ENCODE measurements around the gene NDUFB7. TPM values are rescaled to one million over a fixed set of nuclear protein-coding genes. Genes with fewer than 3 reads are reported as not detected.
"Not testable (repeated sequence)": the region's sequence is repeated elsewhere in the genome, so short reads cannot be mapped to it uniquely, and the experiment has no call there.

The NDUFB7 gene
- total RNA-seq, result 304 and 331 TPM in 2 replicates

DNA sequence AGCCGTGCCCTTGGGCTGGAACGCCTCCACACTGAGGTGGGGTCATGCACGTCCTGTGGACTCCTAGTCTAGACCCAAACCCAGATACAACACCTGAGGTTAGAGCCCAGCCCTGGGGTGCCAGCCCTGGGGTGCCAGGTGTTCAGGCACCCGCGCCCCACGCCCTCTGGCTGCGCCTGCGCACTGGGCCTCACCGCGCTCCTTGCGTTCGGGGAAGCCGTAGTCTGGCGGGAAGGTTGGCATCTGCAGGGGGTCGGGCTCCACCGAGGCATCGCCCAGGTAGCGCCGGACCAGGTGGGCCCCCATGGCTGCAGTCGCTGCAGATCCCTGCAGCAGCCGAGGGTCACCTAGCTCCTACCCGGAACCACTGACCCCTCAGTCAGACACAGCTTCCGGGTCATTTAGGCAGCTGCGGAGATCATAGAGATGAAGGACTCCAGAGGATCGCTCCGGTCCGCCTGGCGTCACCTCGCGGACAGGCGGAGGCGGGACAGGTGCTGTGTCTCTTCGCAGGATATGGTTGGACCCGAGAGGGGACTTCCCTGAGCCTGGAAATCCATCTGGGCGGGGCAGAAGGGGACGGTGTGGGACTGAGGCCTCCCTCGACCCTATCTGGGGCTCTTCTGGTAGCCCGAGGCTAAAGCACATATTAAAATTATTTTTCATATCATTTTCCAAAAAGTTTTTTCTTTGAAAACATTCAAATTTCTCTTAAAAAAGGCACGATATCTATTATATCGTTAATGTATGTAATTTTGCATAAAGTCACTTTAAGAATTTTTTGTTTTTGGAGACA is at the start of gene NDUFB7:
NDUFB7 (minus strand) TSS at position 372 of the 796 bp plus-strand sequence; CDS start at position 306, 66 bp downstream.
- peak; percentile 94 to 96 for DNase-seq (ENCODE audit: low read depth in 2 of 2)

DNA sequence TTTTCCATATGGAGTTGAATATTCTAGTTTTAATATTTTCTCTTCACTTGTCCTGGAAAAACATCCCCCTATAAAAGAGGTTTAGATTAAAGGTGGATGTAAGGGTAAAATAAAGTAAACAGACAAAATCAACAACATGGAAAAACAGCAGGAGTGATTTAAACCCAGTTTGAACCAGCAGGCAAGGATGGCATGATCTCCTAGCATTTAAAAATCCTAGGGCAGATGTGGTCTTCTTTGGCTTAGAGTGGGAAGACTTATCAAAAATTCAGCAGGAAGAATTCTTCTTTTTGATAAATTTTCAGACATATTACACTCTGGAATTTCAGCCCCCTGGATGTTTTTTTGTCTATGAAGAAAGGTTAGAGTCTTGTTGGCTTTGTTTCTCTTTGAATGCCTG is 47.5 kb upstream of the NDUFB7 start:
- DNase-seq (ENCODE audit: low read depth in 2 of 2), result no peak

DNA sequence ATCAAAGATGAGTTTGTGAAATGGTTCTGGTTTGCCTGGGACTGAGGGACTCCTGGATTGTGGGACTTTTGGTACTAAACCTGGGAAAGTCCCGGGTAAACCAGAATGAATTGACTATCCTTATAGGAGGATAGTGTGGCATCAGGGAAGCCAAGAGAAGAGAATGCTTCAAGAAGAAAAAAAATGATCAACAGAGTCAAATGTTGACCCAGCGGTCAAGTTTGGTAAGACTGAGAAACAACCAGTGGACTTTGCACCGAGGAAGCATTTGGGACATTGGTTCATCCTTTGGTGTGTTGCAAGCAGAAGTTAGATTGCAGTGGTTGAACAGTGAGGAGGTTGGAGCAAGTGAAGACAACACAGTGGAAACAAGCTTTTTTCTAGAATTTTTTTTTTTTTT is 44.5 kb upstream of the NDUFB7 start:
- no peak for DNase-seq (ENCODE audit: low read depth in 2 of 2)

DNA sequence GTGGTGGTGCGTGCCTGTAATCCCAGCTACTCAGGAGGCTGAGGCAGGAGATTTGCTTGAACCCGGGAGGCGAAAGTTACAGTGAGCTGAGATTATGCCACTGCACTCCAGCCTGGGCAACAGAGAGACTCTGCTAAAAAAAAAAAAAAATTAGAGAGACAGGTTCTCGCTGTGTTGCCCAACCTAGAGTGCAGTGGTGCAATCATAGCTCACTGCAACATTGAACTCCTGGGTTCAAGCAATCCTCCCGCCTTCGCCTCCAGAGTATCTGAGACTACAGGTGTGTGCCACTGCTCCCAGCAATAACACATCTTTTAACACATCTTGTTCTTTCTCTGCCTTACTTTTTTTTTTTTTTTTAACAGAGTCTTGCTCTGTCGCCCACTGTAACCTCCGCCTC is 43.8 kb upstream of the NDUFB7 start:
- no peak for DNase-seq (ENCODE audit: low read depth in 2 of 2)

DNA sequence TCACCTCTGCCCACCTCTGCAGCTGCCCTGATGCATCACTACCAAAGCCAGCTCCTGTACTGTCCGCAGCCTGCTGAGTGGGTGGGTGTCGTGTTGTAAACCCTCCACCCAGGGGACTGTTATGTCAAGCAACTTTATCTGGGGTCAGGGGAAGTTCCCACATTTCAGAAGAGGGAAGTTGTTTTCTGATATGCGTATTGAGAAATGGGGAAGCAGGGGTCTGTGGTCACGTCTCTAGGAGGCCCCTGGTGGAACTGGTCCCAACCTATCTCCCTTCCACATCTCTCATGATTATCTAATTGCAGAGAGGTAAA is 42.2 kb upstream of the NDUFB7 start:
- DNase-seq (ENCODE audit: low read depth in 2 of 2), result no peak

DNA sequence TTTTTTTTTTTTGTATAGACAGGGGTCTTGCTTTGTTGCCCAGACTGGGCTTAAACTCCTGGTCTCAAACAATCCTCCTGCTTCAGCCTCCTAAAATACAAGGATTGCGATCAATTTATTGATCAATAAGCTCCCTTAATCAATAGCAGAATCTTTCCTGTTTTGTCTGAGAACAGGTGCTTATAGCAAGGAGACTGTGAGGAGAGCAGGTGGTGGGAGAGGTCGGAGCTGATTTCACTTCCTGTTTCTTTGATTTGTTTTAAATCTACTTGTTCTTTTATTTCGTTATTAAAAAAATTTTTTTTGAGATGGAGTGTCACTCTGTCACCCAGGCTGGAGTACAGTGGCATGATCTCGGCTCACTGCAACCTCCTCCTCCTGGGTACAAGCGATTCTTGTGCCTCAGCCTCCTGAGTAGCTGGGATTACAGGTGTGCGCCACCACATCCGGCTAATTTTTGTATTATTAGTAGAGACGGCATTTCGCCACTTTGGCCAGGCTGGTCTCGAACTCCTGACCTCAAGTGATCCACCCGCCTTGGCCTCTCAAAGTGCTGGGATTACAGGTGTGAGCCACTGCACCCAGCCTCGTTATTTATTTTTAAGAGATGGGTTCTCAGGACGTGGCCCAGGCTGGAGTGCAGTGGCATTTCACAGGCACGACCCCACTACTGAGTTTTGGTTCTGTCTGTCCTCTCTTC is 41.7 kb upstream of the NDUFB7 start:
- DNase-seq (ENCODE audit: low read depth in 2 of 2), result not testable (repeated sequence)

DNA sequence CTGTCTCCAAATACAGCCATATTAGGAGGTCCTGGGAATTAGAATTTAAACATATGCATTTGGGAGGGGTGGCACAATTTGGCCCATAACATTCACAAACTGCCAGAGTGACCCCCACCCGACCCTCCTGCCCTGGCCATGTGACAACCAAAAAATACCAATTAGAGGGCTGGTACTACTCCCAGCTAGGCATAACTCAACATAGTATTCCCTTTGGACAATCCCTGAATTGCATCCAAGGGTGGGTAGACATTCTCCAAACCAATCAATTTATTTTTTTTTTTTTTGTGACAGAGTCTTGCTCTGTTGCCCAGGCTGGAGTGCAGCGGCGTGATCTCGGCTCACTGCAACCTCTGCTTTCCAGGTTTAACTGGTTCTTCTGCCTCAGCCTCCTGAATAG is 40.8 kb upstream of the NDUFB7 start:
- no peak for DNase-seq (ENCODE audit: low read depth in 2 of 2)

DNA sequence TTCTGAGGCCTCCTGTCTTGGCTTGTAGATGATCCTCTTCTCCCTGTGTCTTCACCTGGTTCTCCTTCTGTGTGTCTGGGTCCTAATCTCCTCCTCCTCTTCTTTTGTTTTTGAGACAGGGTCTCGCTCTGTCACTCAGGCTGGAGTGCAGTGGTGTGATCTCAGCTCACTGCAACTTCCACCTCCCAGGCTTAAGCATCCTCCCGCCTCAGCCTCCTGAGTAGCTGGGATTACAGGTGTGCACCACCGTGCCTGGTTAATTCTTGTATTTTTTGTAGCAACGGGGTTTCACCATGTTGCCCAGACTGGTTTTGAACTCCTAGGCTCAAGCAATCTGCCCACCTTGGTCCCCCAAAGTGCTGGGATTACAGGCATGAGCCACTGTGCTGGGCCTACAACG is 40.4 kb upstream of the NDUFB7 start:
- not testable (repeated sequence) for DNase-seq (ENCODE audit: low read depth in 2 of 2)

DNA sequence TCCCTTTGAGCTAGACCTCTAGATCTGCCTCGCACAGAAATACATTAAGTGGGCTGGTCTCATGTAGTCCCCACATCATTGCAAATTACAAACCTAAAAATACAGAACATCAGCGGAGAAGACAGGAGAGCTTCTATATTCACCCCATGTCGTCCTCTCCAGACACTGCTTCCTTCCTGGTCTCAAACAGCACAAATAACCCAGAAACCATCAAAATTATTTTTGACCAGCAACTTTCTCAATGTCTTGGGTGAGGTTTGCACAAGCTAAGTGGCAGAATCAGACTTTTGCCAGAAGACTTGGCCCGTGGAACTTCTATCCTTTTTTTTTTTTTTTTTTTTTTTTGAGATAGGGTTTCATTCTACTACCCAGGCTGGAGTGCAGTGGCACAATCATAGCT is 39.2 kb upstream of the NDUFB7 start:
- DNase-seq (ENCODE audit: low read depth in 2 of 2), result no peak

DNA sequence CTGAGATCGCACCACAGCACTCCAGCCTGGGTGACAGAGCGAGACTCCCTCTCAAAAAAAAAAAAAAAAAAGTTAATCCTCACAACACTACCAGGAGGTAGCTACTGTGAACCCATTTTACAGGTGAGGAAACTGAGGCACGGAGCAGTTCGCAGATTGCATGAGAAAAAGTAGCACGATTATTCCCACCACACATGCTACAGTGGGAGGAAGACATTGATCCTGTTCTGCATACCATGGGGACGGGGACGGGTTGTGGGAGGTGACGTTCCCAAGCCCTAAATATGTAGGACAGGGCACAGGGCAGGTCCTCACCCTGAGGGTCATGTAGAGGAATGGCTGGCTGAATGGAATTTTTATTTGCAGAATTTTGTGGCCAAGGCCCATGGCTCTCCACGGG is 34.8 kb upstream of the NDUFB7 start:
- no peak for DNase-seq (ENCODE audit: low read depth in 2 of 2)

DNA sequence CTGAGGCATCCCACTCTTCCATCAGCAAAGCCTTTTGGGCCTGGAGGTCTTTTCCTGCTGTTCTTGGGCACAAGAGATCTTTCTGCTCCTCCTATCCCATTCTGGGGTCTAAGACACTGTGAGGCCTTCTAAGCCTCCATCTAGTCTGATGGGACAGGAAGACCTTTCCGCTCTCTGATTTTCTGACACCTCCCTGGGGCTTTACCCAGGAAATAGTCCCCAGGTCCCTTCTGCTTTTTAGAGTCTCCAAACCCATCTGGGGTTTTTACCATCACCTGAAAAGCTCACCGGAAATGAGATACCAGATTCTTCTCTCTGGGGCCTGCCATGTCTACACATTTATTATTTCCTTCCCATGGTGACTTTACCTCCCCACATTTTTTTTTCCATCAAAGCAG is 32.1 kb upstream of the NDUFB7 start:
- no peak for DNase-seq (ENCODE audit: low read depth in 2 of 2)

DNA sequence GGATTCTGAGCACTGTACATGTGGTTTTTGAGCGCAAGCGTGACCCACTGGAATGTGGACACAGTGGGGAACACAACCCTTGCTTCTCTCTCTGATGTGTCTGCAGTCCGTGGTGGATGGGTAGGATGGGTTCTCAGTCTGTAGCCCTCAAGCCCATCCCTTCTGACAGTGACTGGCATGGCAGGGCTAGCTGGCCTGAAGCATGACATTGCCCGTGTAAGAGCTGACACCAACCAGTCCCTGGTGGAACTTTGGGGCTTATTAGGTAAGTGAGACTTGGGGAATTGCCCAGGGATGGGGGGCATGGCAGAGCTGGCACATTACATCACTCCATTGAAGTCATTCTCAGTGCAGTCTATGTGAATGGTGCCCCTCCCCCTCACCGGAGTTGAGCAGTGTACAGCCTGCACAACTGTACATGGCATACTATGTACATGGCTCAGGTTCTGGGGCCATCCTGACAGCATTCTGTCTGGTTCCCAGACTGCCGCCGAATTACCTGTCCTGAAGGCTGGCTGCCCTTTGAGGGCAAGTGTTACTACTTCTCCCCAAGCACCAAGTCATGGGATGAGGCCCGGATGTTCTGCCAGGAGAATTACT is 27.8 kb upstream of the NDUFB7 start:
- no peak for DNase-seq (ENCODE audit: low read depth in 2 of 2)

DNA sequence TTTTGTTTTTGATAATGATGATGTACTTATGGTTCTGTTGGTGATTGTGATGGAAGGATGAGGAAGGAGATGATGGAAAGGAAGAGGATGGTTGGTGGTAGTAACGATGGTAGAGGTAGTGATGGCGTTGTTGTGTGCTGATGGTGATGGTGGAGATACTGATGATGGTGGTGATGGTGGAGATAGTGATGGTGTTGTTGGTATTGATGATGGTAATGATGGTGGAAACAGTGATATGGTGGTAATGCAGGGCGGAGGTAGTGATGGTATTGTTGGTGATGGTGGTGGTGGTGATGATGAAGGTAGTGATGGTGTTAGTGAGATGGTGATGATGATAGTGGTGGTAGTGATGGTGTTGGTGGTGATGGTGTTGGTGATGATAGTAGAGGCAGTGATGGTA is 23.7 kb upstream of the NDUFB7 start:
- no peak for DNase-seq (ENCODE audit: low read depth in 2 of 2)

DNA sequence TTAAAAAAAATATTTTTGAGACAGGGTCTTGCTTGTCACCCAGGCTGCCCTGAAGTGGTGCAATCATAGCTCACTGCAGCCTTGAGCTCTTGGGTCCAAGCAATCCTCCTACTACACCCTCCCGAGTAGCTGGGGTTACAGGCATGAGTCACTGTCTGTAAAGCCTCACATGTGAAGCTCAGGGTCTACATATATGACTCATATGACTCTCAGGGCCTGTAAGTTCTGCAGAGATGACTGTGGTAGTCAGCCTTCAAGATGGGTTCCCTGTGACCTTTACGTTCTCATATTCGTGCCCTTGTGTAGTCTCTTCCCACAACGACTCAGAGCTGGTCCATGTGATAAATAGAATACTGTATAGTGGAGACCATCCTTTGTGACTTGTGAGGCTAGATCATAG is 17.6 kb upstream of the NDUFB7 start:
- not testable (repeated sequence) for DNase-seq (ENCODE audit: low read depth in 2 of 2)

DNA sequence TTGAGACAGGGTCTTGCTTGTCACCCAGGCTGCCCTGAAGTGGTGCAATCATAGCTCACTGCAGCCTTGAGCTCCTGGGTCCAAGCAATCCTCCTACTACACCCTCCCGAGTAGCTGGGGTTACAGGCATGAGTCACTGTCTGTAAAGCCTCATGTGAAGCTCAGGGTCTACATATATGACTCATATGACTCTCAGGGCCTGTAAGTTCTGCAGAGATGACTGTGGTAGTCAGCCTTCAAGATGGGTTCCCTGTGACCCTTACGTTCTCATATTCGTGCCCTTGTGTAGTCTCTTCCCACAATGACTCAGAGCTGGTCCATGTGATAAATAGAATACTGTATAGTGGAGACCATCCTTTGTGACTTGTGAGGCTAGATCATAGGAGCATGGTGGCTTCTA is 13.3 kb upstream of the NDUFB7 start:
- not testable (repeated sequence) for DNase-seq (ENCODE audit: low read depth in 2 of 2)

DNA sequence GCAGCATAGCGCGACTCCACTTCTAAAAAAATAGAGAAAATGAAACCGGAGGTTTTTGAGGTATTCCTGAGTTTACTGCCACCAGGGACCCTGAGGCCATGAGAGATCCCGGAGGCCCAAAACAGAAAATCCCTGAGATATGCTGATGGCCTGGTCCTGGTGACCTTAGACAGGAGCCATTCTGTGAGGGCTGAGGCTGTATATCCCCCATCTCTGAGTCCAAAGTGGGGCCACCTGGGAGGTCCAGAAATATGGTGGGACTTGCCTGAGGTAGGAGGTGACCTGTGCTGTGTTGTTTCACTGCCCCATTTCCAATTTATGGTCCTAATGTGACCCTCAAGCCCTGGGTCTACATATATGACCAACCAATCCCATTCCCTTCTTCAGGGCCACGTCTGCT is 12.5 kb upstream of the NDUFB7 start:
- not testable (repeated sequence) for DNase-seq (ENCODE audit: low read depth in 2 of 2)

DNA sequence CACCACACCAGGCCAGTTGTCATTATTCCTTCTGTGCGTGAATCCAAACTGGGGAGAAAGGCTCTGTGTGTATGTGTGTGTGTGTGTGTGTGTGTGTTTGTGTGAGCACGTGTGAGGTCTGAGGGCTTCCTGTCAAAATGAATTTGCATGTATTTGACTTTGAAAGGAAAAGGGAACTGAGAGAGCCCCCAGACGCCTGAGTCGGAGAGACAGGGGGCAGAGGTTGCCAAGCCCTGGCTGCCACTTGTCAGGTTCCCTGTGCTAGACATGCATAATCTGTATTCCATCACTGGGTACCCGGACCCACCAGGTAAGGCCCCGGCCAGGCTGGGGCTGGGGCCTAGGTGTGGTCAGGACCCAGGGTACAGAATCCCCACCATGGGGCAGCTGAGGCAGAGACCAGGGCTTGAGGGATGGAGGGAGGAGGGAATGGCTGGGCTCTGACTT is 11.1 kb upstream of the NDUFB7 start, which contains the start of gene CLEC17A:
CLEC17A (plus strand) TSS at position 191 of the 447 bp plus-strand sequence; CDS start at position 268, 77 bp downstream.
- no peak for DNase-seq (ENCODE audit: low read depth in 2 of 2)

DNA sequence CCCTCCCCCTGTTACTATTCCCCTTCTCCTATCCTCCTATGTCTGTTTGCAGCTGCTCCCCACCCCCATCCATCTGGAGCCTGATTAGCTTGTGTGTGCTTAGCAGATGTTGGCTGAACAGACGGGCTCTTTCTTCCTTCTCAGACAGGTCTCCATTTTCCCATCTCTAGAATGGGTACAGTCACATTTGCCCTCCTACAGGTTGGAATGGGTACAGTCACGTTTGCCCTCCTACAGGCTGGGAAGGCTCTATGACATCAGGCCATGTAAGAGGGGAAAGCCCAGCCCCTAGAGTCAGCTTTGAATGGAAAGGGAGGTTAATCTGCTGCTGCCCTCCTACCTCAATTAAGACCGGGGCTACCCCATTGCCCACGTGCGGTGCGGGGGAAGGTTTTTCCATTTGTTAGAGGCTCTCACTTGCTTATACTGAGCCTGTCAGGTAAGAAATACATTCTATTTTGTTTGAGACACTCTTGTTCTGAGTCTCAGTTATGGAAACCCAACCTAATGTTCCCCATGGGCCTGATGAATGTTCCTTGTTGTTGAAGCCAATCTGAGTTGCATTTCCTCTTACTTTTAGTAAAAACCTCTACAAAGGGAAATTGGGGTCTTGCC is 8.9 kb upstream of the NDUFB7 start:
- no peak for DNase-seq (ENCODE audit: low read depth in 2 of 2)

DNA sequence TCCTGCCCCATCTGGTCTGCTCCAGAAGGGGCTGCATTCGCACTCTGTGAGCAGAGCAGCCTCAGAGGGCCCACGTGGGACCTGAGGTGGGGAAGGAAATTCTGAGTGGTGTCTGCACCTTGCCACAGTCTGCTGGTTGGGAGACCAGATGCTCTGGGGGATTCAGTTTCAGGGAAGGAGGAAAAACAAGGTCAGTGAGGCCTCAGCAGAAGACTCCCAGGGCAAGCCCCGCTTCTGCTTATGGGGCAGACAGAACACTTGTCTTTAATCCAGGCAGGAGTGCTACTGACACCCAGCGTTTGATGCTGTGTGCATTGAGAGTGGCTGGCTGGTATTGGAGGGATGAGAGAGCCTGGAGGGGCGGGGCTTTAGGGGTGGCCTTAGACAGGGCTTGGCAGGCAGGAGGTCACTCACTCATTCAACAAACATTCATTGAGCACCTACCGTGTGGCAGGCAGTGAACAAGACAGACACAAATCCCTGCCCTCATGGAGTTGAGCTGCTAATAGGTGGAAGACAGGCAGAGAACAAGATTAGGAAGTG is 6.1 kb upstream of the NDUFB7 start:
- no peak for DNase-seq (ENCODE audit: low read depth in 2 of 2)

DNA sequence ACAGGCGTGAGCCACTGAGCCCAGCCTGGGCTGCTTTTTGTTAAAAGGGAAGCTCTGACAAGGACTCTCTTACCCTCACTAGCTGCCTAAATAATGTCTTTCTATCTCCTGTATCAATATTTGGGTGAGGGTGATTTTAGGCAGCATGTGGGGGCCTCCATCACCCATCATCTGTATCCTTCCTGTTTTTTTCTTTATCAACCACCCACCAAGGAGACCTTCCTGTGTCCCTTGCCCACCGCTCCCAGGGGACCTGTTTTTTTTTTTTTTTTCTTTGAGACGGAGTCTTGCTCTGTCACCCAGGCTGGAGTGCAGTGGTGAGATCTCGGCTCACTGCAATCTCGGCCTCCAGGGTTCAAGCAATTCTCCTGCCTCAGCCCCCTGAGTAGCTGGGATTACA is 5.4 kb upstream of the NDUFB7 start:
- no peak for DNase-seq (ENCODE audit: low read depth in 2 of 2)

DNA sequence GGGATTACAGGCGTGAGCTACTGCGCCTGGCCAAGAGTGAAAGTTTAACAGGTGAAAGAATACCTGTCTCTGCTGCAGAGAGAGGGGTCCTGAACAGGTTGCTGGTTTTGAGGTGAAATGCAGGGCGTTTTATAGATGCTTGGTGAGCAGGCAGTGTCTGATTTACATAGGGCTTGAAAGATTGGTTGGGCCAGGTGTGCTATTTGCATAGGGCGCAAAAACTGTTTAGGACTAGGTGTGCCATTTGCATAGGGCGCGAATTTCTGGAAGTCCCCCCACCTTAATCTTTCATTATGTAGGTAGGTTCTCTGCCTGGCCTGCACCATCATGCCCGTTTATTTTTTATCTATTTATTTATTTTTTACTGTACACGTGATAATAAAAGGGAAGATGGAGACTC is 4.5 kb upstream of the NDUFB7 start:
- DNase-seq (ENCODE audit: low read depth in 2 of 2), result no peak

DNA sequence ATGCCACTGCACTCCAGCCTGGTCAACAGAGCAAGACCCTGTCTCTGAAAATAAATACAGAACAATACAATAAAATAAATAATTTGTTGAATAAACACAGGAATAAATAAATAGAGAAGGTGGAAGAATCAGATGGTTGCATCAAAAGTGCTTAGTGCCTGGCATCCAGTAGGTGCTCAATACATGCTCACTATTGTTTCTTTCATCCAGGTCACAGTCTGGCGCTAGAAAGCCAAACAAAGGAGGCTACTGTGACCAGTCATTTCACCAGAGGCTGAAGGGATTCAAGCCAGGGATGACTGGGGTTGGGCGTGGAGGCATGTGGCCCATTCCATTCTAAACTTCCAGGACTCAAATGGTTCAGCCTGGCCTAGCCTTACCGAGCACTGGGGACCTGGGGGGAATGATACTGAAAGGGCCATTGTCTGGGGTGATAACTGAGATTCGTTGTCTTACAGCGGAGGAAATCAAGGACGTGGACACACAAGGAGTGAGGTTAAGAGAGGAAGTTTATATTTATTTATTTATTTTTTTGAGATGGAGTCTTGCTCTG is 3.6 kb upstream of the NDUFB7 start:
- no peak for DNase-seq (ENCODE audit: low read depth in 2 of 2)
